WERI-Rb-1 (cell line): ENCODE data around the gene FRA10AC1.

Source experiments
- DNase-seq: peaks from one replicate; pipeline ENCODE4 v3.0.0-alpha.2; 2020
- H3K27ac ChIP-seq: fragments of 250-450 bp; sonication (Bioruptor Pico); 2 replicates; pipeline ENCODE4 v1.5.1; 2020; ENCODE audit warnings: mild to moderate bottlenecking, moderate library complexity
- H3K27me3 ChIP-seq: fragments of 250-450 bp; sonication (Bioruptor Pico); 2 replicates; pipeline ENCODE4 v1.5.1; 2021; ENCODE audit warnings: mild to moderate bottlenecking, low read depth, moderate library complexity; ENCODE audit not compliant: insufficient read depth, severe bottlenecking
- H3K36me3 ChIP-seq: fragments of 250-450 bp; sonication (Bioruptor Pico); 2 replicates; pipeline ENCODE4 v1.5.1; 2020; ENCODE audit warnings: mild to moderate bottlenecking, moderate library complexity
- H3K4me3 ChIP-seq: 2 replicates; pipeline ENCODE4 v1.5.1; 2011; ENCODE audit warnings: low read depth, mild to moderate bottlenecking, control low read depth, low read length
- H3K9me3 ChIP-seq: fragments of 250-450 bp; sonication (Bioruptor Pico); 2 replicates; pipeline ENCODE4 v1.5.1; 2021; ENCODE audit warnings: mild to moderate bottlenecking, moderate library complexity; ENCODE audit not compliant: severe bottlenecking
- CTCF ChIP-seq: IDR thresholded peaks from 2 replicates; pipeline ENCODE4 v1.5.1; 2011; ENCODE audit warnings: low read depth, mild to moderate bottlenecking, control low read depth, inconsistent platforms, low read length

The FRA10AC1 gene

GRCh38 chr10:93639791-93640190 lies 62.6 kb downstream of the FRA10AC1 start:
- no peak for TF ChIP-seq CTCF
- peaks cover 9% of the 10 kb centered on the region; the same call in 1 of the 2 replicates for H3K36me3 ChIP-seq
- H3K4me3 ChIP-seq: no peak overlapping the region
- no peaks in the 10 kb centered on the region for H3K27me3 ChIP-seq
- no peak for DNase-seq
- no peaks in the 10 kb centered on the region for H3K9me3 ChIP-seq
- no peak overlapping the region for H3K27ac ChIP-seq

GRCh38 chr10:93630625-93631557 lies 71.5 kb downstream of the FRA10AC1 start:
- no peak for TF ChIP-seq CTCF
- H3K27me3 ChIP-seq: no peaks in the 10 kb centered on the region
- H3K27ac ChIP-seq: peak overlapping the region; percentile 64
- DNase-seq: peak; percentile 38
- no peak overlapping the region for H3K4me3 ChIP-seq
- H3K9me3 ChIP-seq: no peaks in the 10 kb centered on the region
- peaks cover 7% of the 10 kb centered on the region; the same call in 1 of the 2 replicates for H3K36me3 ChIP-seq

GRCh38 chr10:93629647-93630305 lies 72.6 kb downstream of the FRA10AC1 start:
- DNase-seq: no peak
- TF ChIP-seq CTCF: no peak
- H3K27ac ChIP-seq: peak overlapping the region; percentile 56

DNA sequence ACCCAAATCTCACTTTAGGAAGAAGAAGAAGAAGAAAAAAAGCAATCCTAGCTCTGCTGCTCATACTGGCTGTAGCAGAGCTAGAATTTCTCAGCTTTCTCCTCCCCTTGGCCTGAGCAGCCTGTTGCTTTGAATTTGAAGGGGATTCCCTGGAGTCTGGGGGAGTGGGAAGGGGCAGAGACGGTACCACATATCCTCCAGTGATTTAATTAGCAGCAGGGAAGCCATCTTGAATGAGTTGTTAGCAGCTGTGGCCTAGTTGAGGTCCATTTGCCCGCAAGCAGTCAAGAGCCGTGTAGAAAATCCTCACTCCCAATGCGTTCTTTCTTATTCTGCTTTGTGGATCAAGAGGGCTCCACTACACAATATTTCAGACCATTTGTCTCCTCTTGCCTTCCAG lies 73.5 kb downstream of the FRA10AC1 start:
- DNase-seq: no peak
- Histone ChIP-seq H3K4me3 (no peak overlapping the region), H3K36me3 (peaks cover 19% of the 10 kb centered on the region), H3K27me3 (no peaks in the 10 kb centered on the region), H3K27ac (no peak overlapping the region), H3K9me3 (no peaks in the 10 kb centered on the region)
- TF ChIP-seq CTCF: no peak

More at GRCh38 chr10:93629647-93630305, 72.6 kb downstream of the FRA10AC1 start:
- Histone ChIP-seq H3K4me3 (no peak overlapping the region), H3K36me3 (peaks cover 13% of the 10 kb centered on the region), H3K9me3 (no peaks in the 10 kb centered on the region), H3K27me3 (no peaks in the 10 kb centered on the region)

GRCh38 chr10:93622942-93623341 lies 79.5 kb downstream of the FRA10AC1 start:
- H3K27me3 ChIP-seq: no peaks in the 10 kb centered on the region
- no peak for DNase-seq
- no peak overlapping the region for H3K4me3 ChIP-seq
- peaks cover 13% of the 10 kb centered on the region for H3K36me3 ChIP-seq
- no peaks in the 10 kb centered on the region for H3K9me3 ChIP-seq
- H3K27ac ChIP-seq: no peak overlapping the region
- no peak for TF ChIP-seq CTCF
